ENCODE measurements around the gene SMAD5.

- TF ChIP-seq CTCF (conservative IDR thresholded peaks at IDR 0.05) (no peak), ZFX (IDR thresholded peaks at IDR 0.05) (no peak)
Measured at GRCh38 chr5:136186796-136187195, 54.2 kb downstream of the SMAD5 start.
